Endothelial cell of umbilical vein (primary cell): ENCODE measurements around the gene RRP1B. TPM values are rescaled to one million over a fixed set of nuclear protein-coding genes. Genes with fewer than 3 reads are reported as not detected.

Experiments
- BruUV-seq: library from RNA; stranded (reverse); fragments of 400-500 nt; replicated peaks from 2 replicates; lab custom pipeline; 2021; lab: Mats Ljungman, UMichigan
- CTCF ChIA-PET: fragments of 300-600, 350-600 bp; sonication (Branson Sonifier 250); formaldehyde crosslinking; loops from one replicate; lab custom pipeline; 2021; ENCODE audit warnings: antibody characterized with exemption, inconsistent platforms; lab: Charles Lee
- POLR2A ChIA-PET: fragments of 300-600, 350-600 bp; sonication (Branson Sonifier 250); formaldehyde crosslinking; loops from one replicate; lab custom pipeline; 2021; ENCODE audit warnings: antibody characterized with exemption, inconsistent platforms; lab: Charles Lee
- DNase-seq: peaks from one replicate; pipeline ENCODE4 v3.0.0-alpha.2; 2011; ENCODE audit warnings: low read depth, low spot score
- FAIRE-seq: peaks from 2 replicates; lab custom pipeline; 2011; peaks lifted over from hg19 to GRCh38; lab: Jason Lieb, UNC
- H2AFZ ChIP-seq: 2 replicates; pipeline ENCODE4 v1.6.0; 2012; ENCODE audit warnings: low read depth, low read length, control low read depth, inconsistent platforms
- H3K27ac ChIP-seq: 2 replicates; pipeline ENCODE4 v1.5.1; 2011; ENCODE audit warnings: low read depth, mild to moderate bottlenecking, control low read depth, low read length, moderate library complexity; ENCODE audit not compliant: insufficient read depth
- H3K27me3 ChIP-seq, 2 experiments: 2 replicates each; pipeline versions ENCODE4 v1.6.0 to v1.6.1; 2011; ENCODE audit warnings: low read length in 2 of 2, mixed read lengths in 1 of 2; ENCODE audit not compliant: control insufficient read depth in 2 of 2, insufficient read depth in 2 of 2
- H3K36me3 ChIP-seq, 2 experiments: 2 replicates in 1 of 2; 3 replicates in 1 of 2; pipeline ENCODE4 v1.5.1; 2011; ENCODE audit warnings: low read length in 2 of 2, mild to moderate bottlenecking in 1 of 2, moderate library complexity in 1 of 2; ENCODE audit not compliant: control insufficient read depth in 2 of 2, insufficient read depth in 2 of 2; ENCODE audit errors: extremely low read depth in 1 of 2
- H3K4me1 ChIP-seq: 3 replicates; pipeline ENCODE4 v1.5.1; 2011; ENCODE audit warnings: mild to moderate bottlenecking, low read length; ENCODE audit not compliant: control insufficient read depth, insufficient read depth; ENCODE audit errors: extremely low read depth
- H3K4me2 ChIP-seq: 2 replicates; pipeline ENCODE4 v1.6.1; 2011; ENCODE audit warnings: low read length, control low read depth, mixed read lengths; ENCODE audit not compliant: insufficient read depth
- H3K4me3 ChIP-seq, 3 experiments: fragments of 200-600 bp in 1 of 3; sonication (generic), shearing (Covaris generic) in 1 of 3; replicated peaks in 1 of 3; 2 replicates each; pipeline ENCODE4 v1.5.1; 2011 to 2016; ENCODE audit warnings: control low read depth in 3 of 3, low read length in 3 of 3, mild to moderate bottlenecking in 2 of 3, inconsistent platforms in 1 of 3, low read depth in 1 of 3, moderate library complexity in 1 of 3; ENCODE audit not compliant: insufficient read depth in 1 of 3
- H3K79me2 ChIP-seq: 2 replicates; pipeline ENCODE4 v1.6.0; 2012; ENCODE audit warnings: low read length, inconsistent platforms; ENCODE audit not compliant: control insufficient read depth, insufficient read depth
- H3K9ac ChIP-seq: replicated peaks from 2 replicates; pipeline ENCODE3; 2011; ENCODE audit warnings: low read length, control low read depth; ENCODE audit not compliant: insufficient read depth; ENCODE audit errors: extremely low read depth
- H3K9me1 ChIP-seq: replicated peaks from 3 replicates; pipeline ENCODE4 v1.6.0; 2011; ENCODE audit warnings: mild to moderate bottlenecking, low read length; ENCODE audit not compliant: control insufficient read depth, insufficient read depth; ENCODE audit errors: extremely low read depth
- H3K9me3 ChIP-seq: replicated peaks from 2 replicates; pipeline ENCODE4 v1.5.1; 2012; ENCODE audit warnings: low read length, inconsistent platforms; ENCODE audit not compliant: control insufficient read depth, insufficient read depth
- H4K20me1 ChIP-seq: replicated peaks from 2 replicates; pipeline ENCODE3; 2011; ENCODE audit warnings: mild to moderate bottlenecking, low read length; ENCODE audit not compliant: control insufficient read depth, insufficient read depth; ENCODE audit errors: extremely low read depth
- CTCF ChIP-seq, 2 donors: IDR thresholded peaks; 1 replicate in 1 of 2; 2 replicates in 1 of 2; pipeline ENCODE4 v1.5.1; 2011; ENCODE audit warnings: low read length in 2 of 2, mild to moderate bottlenecking in 2 of 2, moderate library complexity in 2 of 2, control low read depth in 1 of 2, inconsistent platforms in 1 of 2, low read depth in 1 of 2; ENCODE audit not compliant: insufficient read depth in 1 of 2; ENCODE audit errors: extremely low read depth in 1 of 2
- EZH2 ChIP-seq: IDR thresholded peaks from 2 replicates; pipeline ENCODE4 v1.6.1; 2012; ENCODE audit warnings: borderline replicate concordance, low read depth, mild to moderate bottlenecking, moderate library complexity, low read length, inconsistent platforms; ENCODE audit not compliant: severe bottlenecking
- FOS ChIP-seq: IDR thresholded peaks from 2 replicates; pipeline ENCODE4 v1.6.1; 2011; ENCODE audit warnings: mild to moderate bottlenecking, low read length, moderate library complexity, borderline replicate concordance; ENCODE audit not compliant: insufficient read depth
- GATA2 ChIP-seq: IDR thresholded peaks from 2 replicates; pipeline ENCODE4 v1.7.0; 2011; ENCODE audit warnings: low read depth, mild to moderate bottlenecking, moderate library complexity, mixed read lengths, low read length; ENCODE audit not compliant: insufficient read length, insufficient read depth
- JUN ChIP-seq: IDR thresholded peaks from 2 replicates; pipeline ENCODE4 v1.6.1; 2011; ENCODE audit warnings: borderline replicate concordance, low read depth; ENCODE audit not compliant: insufficient read length, insufficient read depth
- MAX ChIP-seq: IDR thresholded peaks from 2 replicates; pipeline ENCODE4 v1.6.1; 2011; ENCODE audit not compliant: insufficient read depth, insufficient read length
- MYC ChIP-seq: IDR thresholded peaks from one replicate; pipeline ENCODE4 v1.6.1; 2011; ENCODE audit warnings: mild to moderate bottlenecking, low read depth, low read length
- POLR2A ChIP-seq: IDR thresholded peaks from 2 replicates; pipeline ENCODE4 v1.6.1; 2012; ENCODE audit warnings: low read depth, mild to moderate bottlenecking, control low read depth, low read length
- POLR2AphosphoS5 ChIP-seq: IDR thresholded peaks from 2 replicates; pipeline ENCODE4 v1.6.1; 2012; ENCODE audit warnings: low read depth, mild to moderate bottlenecking, control low read depth, low read length, moderate library complexity; ENCODE audit not compliant: insufficient read depth
- dilution Hi-C: fragments of 300-500 bp; cut with MboI; formaldehyde crosslinking; loops from one replicate; pipeline ENCODE4 v1.15.0; 2019; ENCODE audit warnings: low sequenced_read_pairs; ENCODE audit not compliant: extremely low pct_ligation_motif_present
- intact Hi-C: fragments of 100-400 bp; cut with micrococcal nuclease; formaldehyde crosslinking; loops from one replicate; pipeline ENCODE4 v1.10.0; 2022
- polyA plus RNA-seq, 4 experiments: library from polyadenylated mRNA; depleted of rRNA in 3 of 4; stranded (reverse) in 3 of 4; unstranded in 1 of 4; fragments of >200 nt; gene quantifications; 2 replicates each; pipeline versions ENCODE4 v1.2.1 to v1.2.3, GENCODE V29; 2011 to 2012; ENCODE audit warnings: missing spikeins in 1 of 4
- total RNA-seq: library from RNA; stranded (reverse); gene quantifications from 2 replicates; pipeline ENCODE4 v1.2.3, GENCODE V29; 2021

Gene RRP1B
- total and polyA plus RNA-seq, 2 donors (not counting 3 experiments of a cell fraction or from before 2014, with no cell fraction given), result 13.0 to 39.9 TPM

GRCh38 chr21:43669828-43670605 is 10.7 kb downstream of the RRP1B start:
- Histone ChIP-seq H3K36me3 (peaks cover 9 to 23% of the 10 kb centered on the region in 2 experiments), H3K9me3 (no peaks in the 10 kb centered on the region)
- dilution Hi-C loops, result no loop called here

More at GRCh38 chr21:43669828-43670605, 10.7 kb downstream of the RRP1B start:
- Histone ChIP-seq H2AFZ (no peak overlapping the region), H3K4me2 (no peak overlapping the region), H4K20me1 (no peaks in the 10 kb centered on the region), H3K27ac (no peak overlapping the region), H3K27me3 (no peaks in the 10 kb centered on the region), H3K9me1 (no peaks in the 10 kb centered on the region), H3K4me3 (no peak overlapping the region), H3K4me1 (no peaks in the 10 kb centered on the region), H3K9ac (no peak overlapping the region), H3K79me2 (peaks cover 51% of the 10 kb centered on the region)
- no peak for DNase-seq
- TF ChIP-seq POLR2AphosphoS5, result no peak
- TF ChIP-seq POLR2A, result no peak
- no peak for TF ChIP-seq FOS
- no peak for TF ChIP-seq CTCF (IDR thresholded peaks at IDR 0.05; ENCODE audit: extremely low read depth in 1 of 2, insufficient read depth in 1 of 2, low read depth in 1 of 2, low read length in 2 of 2)
- no peak for TF ChIP-seq MYC
- no peak for TF ChIP-seq MAX
- TF ChIP-seq EZH2, result no peak
- TF ChIP-seq JUN, result no peak
- TF ChIP-seq GATA2, result no peak
- intact Hi-C loops, result loop anchor here (10.0 kb wide), 1 partner anchor 105 kb away; the partner anchor contains the start of gene CSTB
- ChIA-PET POLR2A (no interaction called here), CTCF (no interaction called here)
- no TSS peak for BruUV-seq
- no peak for FAIRE-seq
